Fibroblast of skin of left biceps (primary cell): Measurements from ENCODE around the gene FRS2.
A peak's percentile ranks its signal among the peaks of the same experiment; 100 is the strongest.

Experiments used
- DNase-seq, 2 experiments: peaks; one replicate each; pipeline ENCODE4 v3.0.0-alpha.2; 2013; ENCODE audit warnings: low read depth in 2 of 2

Gene FRS2

DNA sequence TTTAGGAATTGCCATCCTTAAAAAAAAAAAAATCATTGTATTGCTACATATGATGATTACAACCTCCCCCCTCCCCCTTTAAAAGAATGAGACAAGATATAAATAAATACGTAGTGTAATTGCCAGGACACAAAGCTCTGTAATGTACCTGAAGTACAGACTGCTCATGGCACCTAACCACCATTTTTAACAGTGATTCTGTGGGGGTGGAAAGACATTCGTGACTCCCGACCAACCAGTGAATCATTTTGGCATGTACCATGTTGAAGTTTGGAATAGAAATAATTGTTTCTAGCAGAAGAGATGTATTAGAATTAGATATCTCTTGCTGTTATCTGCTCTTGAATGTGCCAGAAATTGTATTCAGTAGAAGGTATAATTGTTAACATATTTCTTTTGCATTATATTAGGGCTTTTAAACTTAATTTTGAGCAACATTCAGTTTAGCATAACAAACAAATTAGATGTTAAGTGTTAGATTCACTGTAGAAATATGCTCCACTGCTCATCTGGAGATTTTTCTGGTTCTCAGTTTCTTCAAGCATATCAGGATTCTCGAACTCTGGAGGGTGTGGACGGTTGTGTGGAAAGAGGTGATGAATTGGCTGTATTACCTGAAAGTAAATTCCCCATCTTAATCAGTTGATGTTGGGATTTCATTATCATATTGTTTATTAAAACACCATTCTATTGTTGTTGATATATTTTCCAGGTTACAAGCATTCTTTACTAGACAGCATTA, 31.1 kb downstream of the FRS2 start:
- DNase-seq, result no peak

- DNase-seq, result peak; percentile 59 to 77
These were observed 32.3 kb downstream of the FRS2 start for GRCh38 chr12:69502345-69503081.

DNA sequence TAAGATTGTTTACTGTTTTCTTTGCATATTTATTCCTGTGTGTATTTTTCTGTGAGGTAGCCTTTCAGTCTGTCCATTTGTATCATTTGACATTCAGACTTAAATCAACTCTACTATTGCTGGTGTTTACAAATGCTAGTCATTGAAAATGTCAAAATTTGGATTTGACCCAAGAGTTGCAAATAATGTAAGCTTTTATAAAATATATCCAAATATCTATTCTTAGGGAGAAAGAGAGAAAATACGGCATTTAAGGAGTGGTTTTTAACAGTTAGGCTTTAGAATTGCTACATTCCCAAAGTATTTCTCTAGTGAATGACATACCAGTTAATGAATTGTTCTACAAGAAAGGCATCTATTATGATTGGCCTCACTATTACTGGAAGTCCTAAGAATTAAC, 37.9 kb downstream of the FRS2 start:
- DNase-seq, result no peak

GRCh38 chr12:69508621-69509020, 38.4 kb downstream of the FRS2 start:
- no peak for DNase-seq

- DNase-seq, result peak; percentile 47 to 50
These were observed 39.1 kb downstream of the FRS2 start for GRCh38 chr12:69509308-69509736.

DNA sequence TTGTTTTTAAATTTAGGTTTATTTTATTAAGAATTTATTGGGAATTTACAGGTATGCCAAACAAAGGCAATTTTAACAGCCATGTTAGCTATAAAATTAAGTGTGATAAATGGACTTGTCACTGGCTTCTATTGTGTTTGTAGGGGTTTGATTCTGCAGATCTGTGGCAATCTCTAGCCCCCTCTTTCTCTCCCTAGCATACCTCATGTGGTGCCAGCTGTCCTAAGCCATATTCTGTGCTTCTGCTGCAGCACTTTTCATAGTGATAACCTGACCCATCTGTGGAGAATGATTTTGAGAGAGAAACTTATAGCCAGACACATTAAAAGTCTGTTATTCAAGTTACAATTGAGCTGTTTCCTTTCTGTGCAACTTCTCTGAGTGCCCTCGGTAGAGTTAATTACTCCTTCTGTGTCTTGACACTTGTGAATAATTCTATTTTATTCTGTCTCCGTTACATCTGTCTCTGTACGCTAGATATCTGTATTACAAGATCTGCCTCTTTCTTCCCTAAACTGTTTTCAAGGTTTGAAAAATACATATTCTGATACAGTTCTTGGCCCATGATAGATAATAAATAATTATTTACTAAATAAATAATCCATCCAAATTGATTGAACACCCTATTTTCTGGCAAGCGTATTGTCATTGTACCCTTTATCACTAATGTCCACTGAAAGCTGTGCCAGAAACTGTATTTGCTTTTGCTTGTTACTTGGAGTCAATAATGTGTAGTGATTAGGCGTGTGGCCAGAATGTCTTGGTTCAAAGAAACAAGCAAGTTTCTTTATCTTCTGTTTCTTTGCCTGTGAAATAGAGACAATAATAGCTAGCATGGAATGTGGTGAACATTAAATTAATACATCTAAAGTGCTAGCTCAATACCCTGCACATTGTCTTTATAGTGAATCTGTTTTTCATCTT, 40.0 kb downstream of the FRS2 start:
- no peak for DNase-seq

- no peak for DNase-seq
These were observed 40.8 kb downstream of the FRS2 start for GRCh38 chr12:69511016-69511415.

DNA sequence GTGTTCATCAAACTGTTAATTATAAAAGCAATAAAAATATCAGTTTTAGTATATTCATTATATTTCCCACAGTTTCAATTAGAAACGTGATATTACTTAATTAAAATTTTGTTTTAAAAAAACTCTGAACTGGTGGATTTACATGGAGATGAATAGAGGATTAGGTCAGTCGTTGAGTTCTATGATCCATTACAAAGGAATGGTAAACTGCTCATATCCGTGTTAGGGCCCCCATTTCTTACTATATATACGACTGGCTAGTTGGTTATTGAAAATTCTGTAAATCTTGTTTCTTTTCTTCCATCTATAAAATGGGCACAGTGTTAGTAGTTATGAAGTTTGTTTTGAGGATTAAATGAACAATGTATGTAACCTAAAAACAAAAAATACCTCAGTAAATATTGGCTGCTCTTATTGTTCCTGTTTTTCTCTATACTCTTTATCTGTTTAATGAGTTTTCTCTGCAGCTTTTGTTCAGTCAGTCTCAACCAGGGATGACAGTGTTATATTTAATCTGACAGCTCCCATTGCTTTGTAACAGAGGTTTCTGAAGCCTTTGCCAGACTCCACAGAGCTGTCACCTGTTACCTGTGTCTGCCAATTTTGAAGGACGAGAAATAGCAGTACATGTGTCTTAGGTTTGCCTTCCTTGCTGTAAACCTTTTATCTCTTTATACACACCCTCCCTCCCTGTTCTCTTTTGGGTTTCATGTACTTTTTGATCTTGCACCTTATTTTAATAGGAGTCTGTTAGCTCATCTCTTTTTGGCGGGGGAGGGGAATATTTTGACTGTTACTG, 41.5 kb downstream of the FRS2 start:
- DNase-seq, result no peak

GRCh38 chr12:69512820-69513219, 42.6 kb downstream of the FRS2 start:
- DNase-seq, result no peak

DNA sequence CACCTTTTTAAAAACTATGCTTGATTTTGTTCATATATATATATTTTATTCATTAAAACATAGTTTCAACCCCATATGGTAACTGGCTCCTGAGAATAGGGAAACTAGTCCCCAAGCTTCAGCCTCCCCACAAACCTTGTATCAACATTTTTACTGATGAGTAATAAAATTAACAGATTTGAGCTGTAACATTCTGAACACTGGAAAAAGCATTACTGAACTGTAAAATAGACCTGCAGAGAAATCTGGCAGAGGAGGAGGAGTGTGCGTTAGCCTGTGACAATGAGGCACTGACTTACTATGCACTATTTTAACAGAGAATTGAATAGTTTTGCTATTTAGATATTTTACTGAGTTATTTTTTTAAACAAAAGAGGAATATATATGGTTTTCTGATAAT, 43.1 kb downstream of the FRS2 start:
- DNase-seq, result no peak

DNA sequence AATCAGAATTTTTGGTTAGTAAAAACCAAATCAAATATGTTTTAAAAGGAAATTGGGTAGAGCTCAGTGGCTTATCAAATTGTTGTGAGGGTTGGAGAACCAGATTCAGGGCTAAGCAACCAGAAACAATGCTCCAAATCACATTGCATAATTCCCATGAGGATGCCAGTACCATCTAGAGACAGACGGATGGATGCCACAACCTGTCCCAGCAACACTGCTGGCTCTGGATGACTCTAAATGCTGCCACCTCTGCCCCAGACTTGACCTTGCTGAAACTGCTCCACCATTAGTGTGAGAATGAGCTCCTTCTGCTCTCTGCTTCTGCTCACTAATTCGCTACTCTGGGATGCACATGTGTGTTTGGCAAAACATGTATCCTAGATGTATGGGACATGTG, 43.9 kb downstream of the FRS2 start:
- DNase-seq, result no peak

GRCh38 chr12:69514845-69515244, 44.7 kb downstream of the FRS2 start:
- DNase-seq, result no peak

GRCh38 chr12:69515394-69515930, 45.3 kb downstream of the FRS2 start:
- DNase-seq, result no peak

DNA sequence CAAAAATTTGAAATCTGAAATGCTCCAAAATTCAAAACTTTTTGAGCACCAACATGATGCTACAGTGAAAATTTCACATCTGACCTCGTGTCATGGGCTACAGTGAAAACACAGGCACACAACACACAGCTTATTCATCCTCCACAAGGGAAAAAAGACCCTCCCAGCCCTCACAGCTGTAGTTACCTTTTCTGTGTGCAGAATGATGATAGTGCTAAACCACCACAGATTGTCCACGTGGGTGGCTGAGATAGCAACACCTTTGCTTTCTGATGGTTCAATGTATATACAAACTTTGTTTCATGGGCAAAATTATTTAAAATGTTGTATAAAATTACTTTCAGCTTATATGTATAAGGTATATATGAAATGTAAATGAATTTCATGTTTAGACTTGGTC, 46.8 kb downstream of the FRS2 start:
- no peak for DNase-seq

- no peak for DNase-seq
These were observed 47.2 kb downstream of the FRS2 start for GRCh38 chr12:69517406-69517805.

DNA sequence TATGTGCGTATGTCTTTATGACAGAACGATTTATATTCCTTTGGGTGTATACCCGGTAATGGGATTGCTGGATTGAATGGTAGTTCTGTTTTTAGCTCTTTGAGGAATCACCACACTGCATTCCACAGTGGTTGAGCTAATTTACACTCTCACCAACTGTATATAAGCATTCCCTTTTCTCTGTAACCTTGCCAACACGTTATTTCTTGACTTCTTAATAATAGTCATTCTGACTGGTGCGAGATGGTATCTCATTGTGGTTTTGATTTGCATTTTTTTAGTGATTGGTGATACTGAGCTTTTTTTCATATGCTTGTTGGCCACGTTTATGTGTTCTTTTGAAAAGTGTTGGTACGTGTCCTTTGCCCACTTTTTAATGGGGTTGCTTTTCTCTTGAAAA, 49.7 kb downstream of the FRS2 start:
- DNase-seq, result no peak

DNA sequence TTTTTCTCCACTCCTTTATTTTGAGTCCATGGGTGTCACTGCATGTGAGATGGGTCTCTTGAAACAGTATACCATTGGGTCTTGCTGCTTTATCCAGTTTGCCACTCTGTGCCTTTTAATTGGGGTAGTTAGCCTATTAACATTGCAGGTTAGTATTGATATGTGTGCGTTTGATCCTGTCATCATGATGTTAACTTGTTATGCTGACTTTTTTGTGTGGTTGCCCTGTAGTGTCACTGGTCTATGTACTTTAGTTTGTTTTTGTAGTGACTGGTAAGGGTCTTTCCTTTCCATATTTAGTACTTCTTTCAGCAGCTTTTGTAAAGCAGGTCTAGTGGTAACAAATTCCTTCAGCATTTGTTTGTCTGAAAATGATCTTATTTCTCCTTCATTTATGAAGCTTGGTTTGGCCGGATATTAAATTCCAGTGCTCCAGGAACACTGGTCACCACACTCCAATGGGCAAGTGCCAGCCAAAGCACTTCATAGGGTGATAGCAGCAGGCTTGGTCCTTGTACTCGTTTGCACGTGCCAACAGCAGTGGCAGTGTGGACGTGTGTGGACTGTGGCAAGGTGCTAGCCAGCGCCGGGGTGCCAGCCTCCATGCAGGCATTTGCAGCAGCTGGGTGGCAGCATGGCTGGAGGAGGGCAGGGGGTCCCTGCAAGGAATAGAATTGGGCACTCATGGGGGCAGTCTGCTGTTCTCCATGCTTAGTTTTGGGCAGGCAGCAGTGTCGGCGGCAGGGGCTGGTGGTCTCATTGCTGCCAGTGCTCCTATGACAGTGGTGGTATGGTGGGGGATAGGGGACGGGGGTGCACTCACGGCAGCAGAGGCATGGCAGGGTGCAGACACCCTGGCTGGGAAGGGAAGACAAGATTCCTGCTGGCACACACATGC, 53.5 kb downstream of the FRS2 start:
- no peak for DNase-seq

DNA sequence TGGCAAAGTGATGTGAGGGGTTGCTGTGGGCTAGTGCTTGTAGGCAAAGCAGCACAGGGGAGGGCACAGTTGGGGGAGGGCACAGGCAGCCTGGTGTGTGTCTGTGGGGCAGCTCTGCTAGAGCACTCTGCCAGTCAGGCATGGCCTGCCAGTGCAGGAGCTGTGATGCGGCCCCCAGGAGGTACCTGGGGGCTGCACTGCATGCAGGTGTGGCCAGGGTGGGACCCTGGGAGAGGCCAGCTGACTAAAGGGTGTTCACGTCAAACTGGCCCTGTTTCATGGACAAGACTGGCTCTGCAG, 54.1 kb downstream of the FRS2 start:
- DNase-seq, result no peak

DNA sequence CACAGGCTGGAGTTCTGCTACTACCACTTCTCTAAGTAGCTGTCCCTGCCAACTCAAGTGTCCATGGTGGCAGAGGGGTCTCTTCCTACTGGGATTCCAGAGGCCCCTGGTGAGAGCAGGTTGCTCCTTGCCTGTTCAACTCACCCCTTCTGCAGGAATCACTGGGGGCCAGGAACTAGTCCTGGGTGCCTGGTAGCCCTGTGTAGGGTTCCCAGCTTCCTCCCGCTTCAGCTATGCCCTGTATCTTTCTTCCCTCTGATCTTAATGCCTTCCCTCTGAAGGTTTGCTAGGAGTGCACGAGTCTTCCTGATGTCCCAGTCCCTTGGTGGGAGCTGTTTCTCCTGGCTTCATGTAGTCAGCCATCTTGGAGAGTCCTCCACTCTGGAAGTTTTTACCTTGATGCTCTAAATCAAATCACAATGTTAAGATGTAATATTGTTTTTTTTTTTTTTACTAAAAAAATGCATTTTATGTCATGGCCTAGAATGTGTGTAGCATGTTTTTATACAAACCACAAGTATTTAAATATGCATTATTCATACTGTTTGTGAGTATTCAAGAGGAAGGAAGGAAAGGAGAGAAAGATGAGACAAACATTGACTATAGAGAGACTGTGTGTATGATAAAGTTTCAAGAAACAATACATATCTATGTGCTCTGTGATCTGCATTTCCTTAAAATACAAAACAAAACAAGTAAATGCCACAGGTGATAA, 54.7 kb downstream of the FRS2 start:
- DNase-seq, result no peak
